GM18520 (cell line): ENCODE measurements around the gene IFFO2.

Experiments
- ATAC-seq: cut with Tn5 transposase; IDR thresholded peaks from one replicate; pipeline ENCODE4 v1.9.1; 2021; ENCODE audit not compliant: unreplicated experiment

Gene IFFO2

DNA sequence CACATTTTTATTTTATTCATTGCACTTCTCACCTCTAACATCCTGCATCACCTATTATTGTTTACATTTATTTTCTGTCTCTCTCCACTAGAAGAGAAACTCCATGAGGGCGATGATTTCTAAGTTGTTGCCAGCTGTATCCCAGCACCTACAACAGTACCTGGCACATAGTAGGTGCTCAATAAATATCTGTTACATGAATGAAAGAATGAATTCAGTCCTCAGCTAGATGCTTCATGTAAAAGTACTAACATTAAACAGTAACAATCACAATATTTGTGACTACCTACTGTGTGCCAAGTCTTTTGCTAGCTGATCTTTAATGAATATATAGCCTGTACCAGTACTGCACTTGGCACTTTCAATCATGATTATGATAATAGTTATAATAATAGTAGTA, 100.0 kb downstream of the IFFO2 start:
- ATAC-seq = no peak

DNA sequence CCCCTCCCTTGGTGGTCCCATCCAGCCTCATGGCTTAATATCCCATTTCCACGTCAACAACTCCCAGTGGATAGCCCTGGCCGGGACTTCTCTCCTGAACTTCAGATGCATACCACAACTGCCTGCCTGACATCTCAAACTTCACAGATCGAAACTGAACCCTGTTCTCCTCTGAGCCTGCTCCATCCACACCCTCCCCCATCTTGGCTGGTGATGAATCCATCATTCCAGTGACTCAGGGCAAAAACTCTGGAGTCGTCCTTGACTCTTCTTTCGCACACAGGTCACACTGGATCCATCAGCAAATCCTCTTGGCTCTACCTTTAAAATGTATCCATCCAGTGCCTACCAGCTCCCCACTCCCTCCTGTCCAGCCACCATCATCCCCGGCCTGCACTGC, 100.9 kb downstream of the IFFO2 start:
- no peak for ATAC-seq

DNA sequence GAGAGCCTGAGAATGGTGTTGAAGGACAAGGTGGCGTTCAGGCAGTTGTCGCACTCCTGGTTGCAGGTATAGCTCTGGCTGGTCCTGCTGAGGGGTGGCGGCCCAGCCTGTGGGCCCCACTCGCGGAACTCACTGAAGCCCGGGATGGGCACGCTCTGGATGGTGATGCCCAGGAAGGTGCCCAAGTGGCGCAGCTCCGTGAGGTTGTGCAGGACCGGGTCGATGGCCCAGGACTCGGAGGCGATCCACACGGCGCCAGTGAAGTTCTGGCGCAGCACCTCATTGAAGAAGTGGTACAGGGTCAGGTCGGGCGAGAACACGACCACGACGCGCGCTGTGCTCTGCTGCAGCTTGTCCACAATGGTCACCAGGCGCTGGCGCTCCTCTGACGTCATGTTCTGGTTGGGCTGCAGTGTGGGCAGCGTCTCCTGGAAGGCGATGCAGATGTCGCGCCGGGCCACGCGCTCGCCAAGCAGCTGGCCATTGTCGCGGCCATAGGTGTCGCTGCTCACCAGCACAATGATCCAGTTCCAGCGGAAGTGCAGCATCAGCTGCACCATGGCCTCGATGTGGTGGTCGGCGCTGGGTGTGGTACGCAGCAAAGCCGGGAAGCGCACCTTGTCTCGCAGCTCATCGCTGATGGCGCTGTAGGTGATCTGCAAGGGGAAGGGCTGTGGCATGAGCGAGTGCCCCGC, 102.0 kb downstream of the IFFO2 start:
- ATAC-seq = no peak
